Measurements from ENCODE around the gene ADAMTS2.

GRCh38 chr5:179231309-179231708 lies 114.0 kb downstream of the ADAMTS2 start:
- no peak for TF ChIP-seq POLR2A (IDR thresholded peaks at IDR 0.05; ENCODE audit: low read depth, low read length)
- no peak for TF ChIP-seq TAF1 (IDR thresholded peaks at IDR 0.05; ENCODE audit: low read depth, low read length)
- TF ChIP-seq POLR2AphosphoS5 (IDR thresholded peaks at IDR 0.05; ENCODE audit: low read depth, low read length): no peak
- TF ChIP-seq SPI1 (IDR thresholded peaks at IDR 0.05; ENCODE audit: low read depth, low read length): no peak
- TF ChIP-seq POU2F2 (IDR thresholded peaks at IDR 0.05; ENCODE audit: low read depth, low read length): no peak

Data from GM12891 (cell line).